ENCODE results near the gene JMY.

JMY gene

DNA sequence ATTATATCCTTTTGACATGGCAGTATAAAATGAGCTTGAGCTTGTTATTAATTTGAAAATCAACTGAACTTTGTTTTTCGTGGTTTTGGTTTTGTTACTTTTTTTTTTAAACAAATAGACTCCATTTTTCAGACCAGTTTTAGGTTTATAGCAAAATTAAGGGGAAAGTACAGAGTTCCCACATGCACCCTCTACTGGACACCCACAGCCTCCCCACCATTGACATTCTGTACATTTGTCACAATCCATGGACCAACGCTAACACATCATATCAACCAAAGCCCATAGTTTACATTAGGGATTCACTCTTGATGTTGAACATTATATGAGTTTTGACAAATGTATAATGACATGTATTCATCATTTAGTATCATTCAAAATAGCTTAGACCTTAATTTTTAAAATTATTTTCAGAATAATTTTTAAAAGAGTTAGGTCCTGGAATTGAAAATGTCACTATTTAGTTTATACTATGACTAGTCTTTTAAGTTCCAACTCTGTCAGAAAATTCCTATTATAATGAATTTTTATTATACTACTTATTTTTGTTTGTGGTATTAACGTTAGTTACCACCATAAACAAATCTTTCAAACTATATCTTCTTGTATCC, 35.3 kb upstream of the JMY start:
- TF ChIP-seq, protein P1, sequence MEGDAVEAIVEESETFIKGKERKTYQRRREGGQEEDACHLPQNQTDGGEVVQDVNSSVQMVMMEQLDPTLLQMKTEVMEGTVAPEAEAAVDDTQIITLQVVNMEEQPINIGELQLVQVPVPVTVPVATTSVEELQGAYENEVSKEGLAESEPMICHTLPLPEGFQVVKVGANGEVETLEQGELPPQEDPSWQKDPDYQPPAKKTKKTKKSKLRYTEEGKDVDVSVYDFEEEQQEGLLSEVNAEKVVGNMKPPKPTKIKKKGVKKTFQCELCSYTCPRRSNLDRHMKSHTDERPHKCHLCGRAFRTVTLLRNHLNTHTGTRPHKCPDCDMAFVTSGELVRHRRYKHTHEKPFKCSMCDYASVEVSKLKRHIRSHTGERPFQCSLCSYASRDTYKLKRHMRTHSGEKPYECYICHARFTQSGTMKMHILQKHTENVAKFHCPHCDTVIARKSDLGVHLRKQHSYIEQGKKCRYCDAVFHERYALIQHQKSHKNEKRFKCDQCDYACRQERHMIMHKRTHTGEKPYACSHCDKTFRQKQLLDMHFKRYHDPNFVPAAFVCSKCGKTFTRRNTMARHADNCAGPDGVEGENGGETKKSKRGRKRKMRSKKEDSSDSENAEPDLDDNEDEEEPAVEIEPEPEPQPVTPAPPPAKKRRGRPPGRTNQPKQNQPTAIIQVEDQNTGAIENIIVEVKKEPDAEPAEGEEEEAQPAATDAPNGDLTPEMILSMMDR (IDR thresholded peaks at IDR 0.05; ENCODE audit: low read depth, low read length, missing control alignments), result peak; percentile 54
- DNase-seq (ENCODE audit: extremely low read depth, low read depth), result no peak
- H3K4me3 ChIP-seq (replicated peaks; ENCODE audit: low read depth, low read length), result no peak overlapping the region

DNA sequence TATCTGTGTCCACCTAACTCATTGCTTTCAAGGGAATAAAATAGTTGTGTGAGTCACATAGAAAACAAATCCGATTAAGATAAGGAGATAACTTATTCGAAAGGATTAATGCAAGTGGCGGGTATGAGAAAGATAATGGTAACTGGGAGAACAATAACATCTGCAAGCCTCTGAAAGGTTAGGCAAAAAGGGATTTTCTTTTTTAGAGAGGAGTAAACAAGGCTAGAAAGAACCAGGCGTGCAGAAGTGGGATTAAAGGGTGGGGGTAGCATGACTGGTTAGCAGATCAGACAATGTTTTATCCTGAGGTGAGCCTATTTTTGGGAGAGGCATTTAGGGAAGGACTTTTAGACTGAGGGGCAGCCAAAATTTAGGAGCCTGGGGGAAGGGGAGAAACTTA, 34.7 kb upstream of the JMY start:
- no peak for DNase-seq (ENCODE audit: extremely low read depth, low read depth)
- TF ChIP-seq, protein P1 (IDR thresholded peaks at IDR 0.05; ENCODE audit: low read depth, low read length, missing control alignments), result no peak

DNA sequence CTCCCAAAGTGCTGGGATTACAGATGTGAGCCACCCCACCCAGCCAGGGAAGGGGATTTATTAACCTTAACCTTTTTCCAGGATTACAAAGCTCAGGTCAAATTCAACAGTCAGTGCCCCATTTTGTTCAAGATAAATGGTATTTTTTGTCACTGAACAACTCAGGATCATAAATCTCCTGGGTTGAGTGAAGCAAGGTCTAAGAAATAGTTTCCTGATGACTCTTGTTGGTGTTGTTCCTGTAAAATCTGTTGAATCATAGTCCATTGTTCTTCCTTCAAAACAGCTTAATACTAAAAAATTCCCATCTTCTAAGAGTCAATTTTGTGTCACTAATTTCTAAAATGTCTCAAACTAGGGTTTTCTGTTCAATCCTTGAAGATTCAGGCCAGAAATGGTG, 33.9 kb upstream of the JMY start:
- no peak for DNase-seq (ENCODE audit: extremely low read depth, low read depth)
- TF ChIP-seq, protein P1 (IDR thresholded peaks at IDR 0.05; ENCODE audit: low read depth, low read length, missing control alignments), result no peak
- H3K4me3 ChIP-seq (replicated peaks; ENCODE audit: low read depth, low read length), result no peak overlapping the region

More for the DNA sequence above, 34.7 kb upstream of the JMY start:
- no peak overlapping the region for H3K4me3 ChIP-seq (replicated peaks; ENCODE audit: low read depth, low read length)

DNA sequence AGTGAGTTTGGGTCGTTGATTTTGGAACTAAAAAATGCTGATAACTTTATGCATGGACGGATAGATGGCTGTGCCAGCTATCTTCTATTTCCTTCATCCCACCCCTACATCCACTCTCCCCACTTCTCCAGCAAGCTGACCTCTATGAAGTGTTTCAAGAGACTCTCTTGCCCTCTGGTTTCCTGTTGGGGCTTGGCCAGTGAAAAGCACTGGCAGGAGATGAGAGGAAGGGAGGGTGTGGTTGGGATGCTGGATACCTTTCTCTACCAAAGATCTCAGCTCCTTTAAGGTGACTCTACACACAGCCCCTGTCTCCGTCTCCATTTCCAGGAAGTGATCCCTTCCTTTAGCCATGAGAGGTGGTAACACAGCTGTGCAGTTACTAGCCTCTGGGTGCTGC, 30.0 kb upstream of the JMY start:
- no peak for DNase-seq (ENCODE audit: extremely low read depth, low read depth)
- H3K4me3 ChIP-seq (replicated peaks; ENCODE audit: low read depth, low read length), result no peak overlapping the region
- TF ChIP-seq, protein P1 (IDR thresholded peaks at IDR 0.05; ENCODE audit: low read depth, low read length, missing control alignments), result no peak

DNA sequence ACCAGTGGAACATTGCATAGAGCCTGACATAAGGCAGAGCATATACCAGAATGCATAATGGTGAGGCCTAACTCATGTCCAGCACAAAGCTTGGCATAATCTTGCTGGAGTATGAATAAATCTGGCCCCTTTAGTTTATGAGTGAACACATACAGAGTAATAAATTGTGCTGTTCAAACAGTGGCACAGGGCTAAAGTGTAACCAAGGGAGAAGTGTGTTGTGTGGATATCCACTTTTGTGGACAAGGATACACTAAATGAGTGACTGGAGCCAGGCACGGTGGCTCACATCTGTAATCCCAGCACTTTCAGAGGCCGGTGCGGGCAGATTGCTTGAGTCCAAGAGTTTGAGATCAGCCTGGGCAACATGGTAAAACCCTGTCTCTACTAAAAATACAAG, 29.4 kb upstream of the JMY start:
- TF ChIP-seq, protein P1 (IDR thresholded peaks at IDR 0.05; ENCODE audit: low read depth, low read length, missing control alignments), result no peak
- no peak for DNase-seq (ENCODE audit: extremely low read depth, low read depth)
- H3K4me3 ChIP-seq (replicated peaks; ENCODE audit: low read depth, low read length), result no peak overlapping the region

DNA sequence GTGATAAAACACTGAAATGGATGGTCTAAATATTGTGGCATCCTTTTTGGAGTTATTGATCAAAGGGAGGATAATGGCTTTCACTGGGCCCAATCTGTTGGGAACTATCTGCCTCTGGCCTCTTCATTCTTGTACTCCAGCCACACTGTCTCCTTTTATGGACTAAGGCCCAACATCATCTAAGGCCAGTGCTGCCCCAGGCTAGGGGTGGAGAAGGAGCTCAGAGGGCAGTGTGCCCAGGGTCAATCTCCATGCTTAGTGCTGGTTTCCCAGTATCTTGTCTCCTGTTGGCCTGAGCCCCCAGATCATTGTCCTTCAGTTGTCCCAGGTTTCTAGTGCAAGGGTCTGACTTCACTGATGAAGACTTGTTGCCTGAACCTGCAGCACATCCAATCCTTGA, 26.4 kb upstream of the JMY start:
- TF ChIP-seq, protein P1 (IDR thresholded peaks at IDR 0.05; ENCODE audit: low read depth, low read length, missing control alignments), result no peak
- H3K4me3 ChIP-seq (replicated peaks; ENCODE audit: low read depth, low read length), result no peak overlapping the region
- no peak for DNase-seq (ENCODE audit: extremely low read depth, low read depth)

Data from HFF-Myc (cell line).